A549 (cell line): ENCODE data around the gene DNAH7. TPM values are rescaled to one million over a fixed set of nuclear protein-coding genes. Genes with fewer than 3 reads are reported as not detected.

Source experiments
- ATAC-seq, 2 experiments: fragments of 200-7000 bp in 1 of 2; fragments of >200 bp in 1 of 2; cut with Nextera tagmentation in 1 of 2; cut with Tn5 transposase in 1 of 2; 3 replicates each; pipeline versions ENCODE4 v1.8.0 to v1.9.1; 2018 to 2020; ENCODE audit warnings: mild to moderate bottlenecking in 1 of 2, moderate library complexity in 1 of 2
- CTCF ChIA-PET: fragments of 300-600 bp; sonication (Branson Sonifier 250); formaldehyde crosslinking; extraction: SDS; loops from one replicate; lab custom pipeline; 2021; ENCODE audit warnings: antibody characterized with exemption, inconsistent platforms; lab: Yijun Ruan, JAX
- POLR2A ChIA-PET: fragments of 350-600 bp; formaldehyde crosslinking; extraction: SDS; loops from one replicate; lab custom pipeline; 2021; ENCODE audit warnings: antibody characterized with exemption, inconsistent platforms; lab: Yijun Ruan, JAX
- DNase-seq, 2 experiments: peaks; one replicate each; pipeline versions ENCODE4 v3.0.0 to v3.0.0-alpha.2; 2011 to 2016; ENCODE audit warnings: low read depth in 1 of 2, low spot score in 1 of 2
- FAIRE-seq: peaks from 2 replicates; lab custom pipeline; 2011; peaks lifted over from hg19 to GRCh38; lab: Jason Lieb, UNC
- H3K27ac ChIP-seq, 2 experiments: fragments of >200 bp; sonication (Bioruptor Twin); formaldehyde crosslinking; 3 replicates each; pipeline ENCODE4 v1.5.1; 2016 to 2017
- H3K4me1 ChIP-seq: fragments of >200 bp; sonication (Bioruptor Twin); formaldehyde crosslinking; 3 replicates; pipeline ENCODE4 v1.6.1; 2016
- H3K4me2 ChIP-seq: fragments of >200 bp; sonication (Bioruptor Twin); formaldehyde crosslinking; 3 replicates; pipeline ENCODE4 v1.6.1; 2016
- H3K4me3 ChIP-seq: fragments of >200 bp; sonication (Bioruptor Twin); formaldehyde crosslinking; 3 replicates; pipeline ENCODE4 v1.5.1; 2016
- H3K9me3 ChIP-seq: fragments of >200 bp; sonication (Bioruptor Twin); formaldehyde crosslinking; 3 replicates; pipeline ENCODE4 v1.6.1; 2016
- CBX8 ChIP-seq: fragments of 200-600 bp; sonication (generic); IDR thresholded peaks from 2 replicates; pipeline ENCODE4 v1.6.1; 2016
- CHD2 ChIP-seq: fragments of 150-350 bp; IDR thresholded peaks from 2 replicates; pipeline ENCODE4 v1.6.1; 2014; ENCODE audit warnings: low read length; ENCODE audit not compliant: partially characterized antibody
- CHD4 ChIP-seq: fragments of 200-600 bp; sonication (generic); IDR thresholded peaks from 2 replicates; pipeline ENCODE4 v1.6.1; 2016; ENCODE audit warnings: antibody characterized with exemption, mild to moderate bottlenecking, borderline replicate concordance
- EHF ChIP-seq: fragments of 250-450 bp; sonication (Bioruptor Pico); IDR thresholded peaks from 2 replicates; pipeline ENCODE4 v1.5.0; 2020; ENCODE audit warnings: mild to moderate bottlenecking
- EHMT2 ChIP-seq: fragments of 200-600 bp; sonication (generic); IDR thresholded peaks from 2 replicates; pipeline ENCODE4 v1.6.1; 2016; ENCODE audit warnings: antibody characterized with exemption, low read depth, mild to moderate bottlenecking, moderate library complexity
- ESRRA ChIP-seq: fragments of 150-350 bp; IDR thresholded peaks from 2 replicates; pipeline ENCODE4 v1.6.1; 2014; ENCODE audit warnings: mild to moderate bottlenecking, low read length, borderline replicate concordance
- FOSL2 ChIP-seq, 2 experiments: fragments of 450-650 bp in 1 of 2; fragments of >200 bp in 1 of 2; sonication (Bioruptor Twin) in 1 of 2; formaldehyde crosslinking; IDR thresholded peaks; 2 replicates each; pipeline versions ENCODE4 v1.5.0 to v1.6.1; 2016 to 2020; ENCODE audit warnings: mild to moderate bottlenecking in 1 of 2, moderate library complexity in 1 of 2
- GATA3 ChIP-seq: IDR thresholded peaks from 2 replicates; pipeline ENCODE4 v1.6.1; 2012; ENCODE audit warnings: borderline replicate concordance
- HEYL ChIP-seq: fragments of 250-450 bp; sonication (Bioruptor Pico); IDR thresholded peaks from 2 replicates; pipeline ENCODE4 v1.8.0; 2021; ENCODE audit warnings: mild to moderate bottlenecking, moderate library complexity
- HOXA7 ChIP-seq: fragments of 250-450 bp; sonication (Bioruptor Pico); IDR thresholded peaks from 2 replicates; pipeline ENCODE4 v1.5.0; 2020; ENCODE audit warnings: mild to moderate bottlenecking, moderate library complexity
- HOXB5 ChIP-seq: fragments of 250-450 bp; sonication (Bioruptor Pico); IDR thresholded peaks from 2 replicates; pipeline ENCODE4 v1.5.0; 2020; ENCODE audit warnings: mild to moderate bottlenecking, moderate library complexity
- JUN ChIP-seq, 2 experiments: fragments of >200 bp; sonication (Bioruptor Twin); formaldehyde crosslinking; IDR thresholded peaks; 2 replicates in 1 of 2; 3 replicates in 1 of 2; pipeline ENCODE4 v1.6.1; 2016 to 2017
- KDM5A ChIP-seq: fragments of 200-600 bp; sonication (generic); IDR thresholded peaks from 2 replicates; pipeline ENCODE4 v1.6.1; 2016; ENCODE audit warnings: antibody characterized with exemption, mild to moderate bottlenecking
- MYC ChIP-seq: IDR thresholded peaks from 2 replicates; pipeline ENCODE4 v1.6.1; 2012; ENCODE audit warnings: mild to moderate bottlenecking, inconsistent platforms, low read length, improper control_type of control experiment, borderline replicate concordance
- NPAS2 ChIP-seq: fragments of 250-450 bp; sonication (Bioruptor Pico); IDR thresholded peaks from 2 replicates; pipeline ENCODE4 v1.8.0; 2022; ENCODE audit warnings: mild to moderate bottlenecking, moderate library complexity, borderline replicate concordance
- NR3C1 ChIP-seq: fragments of >200 bp; sonication (Bioruptor Twin); formaldehyde crosslinking; IDR thresholded peaks from 3 replicates; pipeline ENCODE4 v1.6.1; 2017
- POLR2A ChIP-seq: IDR thresholded peaks from 2 replicates; pipeline ENCODE4 v1.6.1; 2012; ENCODE audit warnings: mild to moderate bottlenecking, low read length
- RARB ChIP-seq: fragments of 250-450 bp; sonication (Bioruptor Pico); IDR thresholded peaks from 2 replicates; pipeline ENCODE4 v1.8.0; 2021; ENCODE audit warnings: mild to moderate bottlenecking, moderate library complexity
- RCOR1 ChIP-seq: fragments of 150-350 bp; IDR thresholded peaks from 2 replicates; pipeline ENCODE4 v1.6.1; 2014; ENCODE audit warnings: antibody characterized with exemption, low read length, low read depth
- REST ChIP-seq: fragments of 200-600 bp; sonication (generic); IDR thresholded peaks from 2 replicates; pipeline ENCODE4 v1.6.1; 2016; ENCODE audit warnings: antibody characterized with exemption, mild to moderate bottlenecking, moderate library complexity
- SMC3 ChIP-seq: fragments of >200 bp; sonication (Bioruptor Twin); formaldehyde crosslinking; IDR thresholded peaks from 3 replicates; pipeline ENCODE4 v1.6.1; 2018; ENCODE audit warnings: inconsistent platforms
- SREBF2 ChIP-seq: fragments of 450-650 bp; IDR thresholded peaks from 2 replicates; pipeline ENCODE4 v1.6.1; 2014; ENCODE audit warnings: mild to moderate bottlenecking, moderate library complexity
- TFCP2L1 ChIP-seq: fragments of 250-450 bp; sonication (Bioruptor Pico); IDR thresholded peaks from 2 replicates; pipeline ENCODE4 v1.5.0; 2021; ENCODE audit warnings: mild to moderate bottlenecking
- ZC3H11A ChIP-seq: fragments of 450-650 bp; IDR thresholded peaks from 2 replicates; pipeline ENCODE4 v1.6.1; 2014; ENCODE audit warnings: antibody characterized with exemption, mild to moderate bottlenecking
- ZNF302 ChIP-seq: fragments of 250-450 bp; sonication (Bioruptor Pico); IDR thresholded peaks from 2 replicates; pipeline ENCODE4 v1.9.0; 2021; ENCODE audit warnings: inconsistent platforms, mild to moderate bottlenecking, moderate library complexity
- ZSCAN20 ChIP-seq: fragments of 250-450 bp; sonication (Bioruptor Pico); IDR thresholded peaks from 2 replicates; pipeline ENCODE4 v1.8.0; 2022; ENCODE audit warnings: mild to moderate bottlenecking, moderate library complexity
- WGBS: methylation state at CpG from one replicate; pipeline ENCODE4 v1.1.6; 2017; ENCODE audit errors: missing lambda C conversion rate; 5-methylcytosine and 5-hydroxymethylcytosine counted together
- polyA plus RNA-seq, 4 experiments: library from polyadenylated mRNA; depleted of rRNA in 3 of 4; stranded (reverse); fragments of >200 nt; fragmentation: RNase III in 1 of 4; extraction: RNeasy Plus Mini Kit Qiagen cat#74134 plus additional on column Dnase treatment in 1 of 4; gene quantifications; 2 replicates in 3 of 4; 3 replicates in 1 of 4; pipeline ENCODE4 v1.2.3, GENCODE V29; 2011 to 2017
- TF ChIP-seq, protein P1 (sequence below): fragments of >200 bp; sonication (Bioruptor Twin); formaldehyde crosslinking; IDR thresholded peaks from 3 replicates; pipeline ENCODE4 v1.5.1; 2016
- TF ChIP-seq, protein P2 (sequence below): IDR thresholded peaks from 2 replicates; pipeline ENCODE4 v1.6.1; 2012

The DNAH7 gene
- polyA plus RNA-seq, 2 of the 4 experiments (the other 2 are of a cell fraction) = 0.43 to 1.5 TPM

- Histone ChIP-seq H3K4me2 (no peak overlapping the region), H3K4me1 (no peaks in the 10 kb centered on the region), H3K9me3 (no peaks in the 10 kb centered on the region), H3K27ac (no peak overlapping the region), H3K4me3 (no peak overlapping the region)
- no peak for FAIRE-seq
- CTCF ChIA-PET = no interaction called here
- no peak; a peak in 1 of 6 replicates for ATAC-seq
- POLR2A ChIA-PET = no interaction called here
- 87% methylated on average over 4 of the region's 4 CpGs for WGBS
- DNase-seq = peak in 1 of 2 experiments; percentile 14
- TF ChIP-seq HOXB5 (CRISPR knock-in tag) = no peak
- TF ChIP-seq NPAS2 (CRISPR knock-in tag) = no peak
- TF ChIP-seq EHMT2 = no peak
- no peak for TF ChIP-seq RARB (CRISPR knock-in tag)
- TF ChIP-seq RCOR1 = no peak
- no peak for TF ChIP-seq KDM5A
- TF ChIP-seq HOXA7 (CRISPR knock-in tag) = no peak
- TF ChIP-seq SMC3 = no peak
- no peak for TF ChIP-seq ZC3H11A
- no peak for TF ChIP-seq JUN (IDR thresholded peaks at IDR 0.05)
- TF ChIP-seq SREBF2 = no peak
- no peak for TF ChIP-seq ZNF302 (CRISPR knock-in tag)
- no peak for TF ChIP-seq GATA3
- TF ChIP-seq NR3C1 = no peak
- TF ChIP-seq EHF = no peak
- no peak for TF ChIP-seq CBX8
- TF ChIP-seq MYC = no peak
- TF ChIP-seq POLR2A = no peak
Measured at GRCh38 chr2:195848119-195848899, 220.3 kb downstream of the DNAH7 start.

GRCh38 chr2:195842932-195843331, 225.7 kb downstream of the DNAH7 start:
- peak overlapping the region; percentile 41; the same call in 2 of the 3 replicates for H3K4me2 ChIP-seq
- FAIRE-seq = no peak
- no peaks in the 10 kb centered on the region for H3K9me3 ChIP-seq
- no peak for ATAC-seq
- no peak for TF ChIP-seq HEYL (CRISPR knock-in tag)
- TF ChIP-seq, protein P1, sequence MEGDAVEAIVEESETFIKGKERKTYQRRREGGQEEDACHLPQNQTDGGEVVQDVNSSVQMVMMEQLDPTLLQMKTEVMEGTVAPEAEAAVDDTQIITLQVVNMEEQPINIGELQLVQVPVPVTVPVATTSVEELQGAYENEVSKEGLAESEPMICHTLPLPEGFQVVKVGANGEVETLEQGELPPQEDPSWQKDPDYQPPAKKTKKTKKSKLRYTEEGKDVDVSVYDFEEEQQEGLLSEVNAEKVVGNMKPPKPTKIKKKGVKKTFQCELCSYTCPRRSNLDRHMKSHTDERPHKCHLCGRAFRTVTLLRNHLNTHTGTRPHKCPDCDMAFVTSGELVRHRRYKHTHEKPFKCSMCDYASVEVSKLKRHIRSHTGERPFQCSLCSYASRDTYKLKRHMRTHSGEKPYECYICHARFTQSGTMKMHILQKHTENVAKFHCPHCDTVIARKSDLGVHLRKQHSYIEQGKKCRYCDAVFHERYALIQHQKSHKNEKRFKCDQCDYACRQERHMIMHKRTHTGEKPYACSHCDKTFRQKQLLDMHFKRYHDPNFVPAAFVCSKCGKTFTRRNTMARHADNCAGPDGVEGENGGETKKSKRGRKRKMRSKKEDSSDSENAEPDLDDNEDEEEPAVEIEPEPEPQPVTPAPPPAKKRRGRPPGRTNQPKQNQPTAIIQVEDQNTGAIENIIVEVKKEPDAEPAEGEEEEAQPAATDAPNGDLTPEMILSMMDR = no peak
- TF ChIP-seq CHD2 = no peak
- TF ChIP-seq SREBF2 = no peak
- TF ChIP-seq ZC3H11A = no peak
- no peak for TF ChIP-seq ESRRA
- no peak for TF ChIP-seq ZSCAN20 (CRISPR knock-in tag)
- no peak for TF ChIP-seq CHD4
- no peaks in the 10 kb centered on the region for H3K4me1 ChIP-seq
- no peak for DNase-seq
- H3K27ac ChIP-seq = no peak overlapping the region
- CTCF ChIA-PET = interaction anchor here (1.5 kb wide), 1 partner anchor 16 kb away, joined by 3 read pairs; no protein-coding TSS in a partner anchor
- POLR2A ChIA-PET = no interaction called here
- 50% methylated on average over 3 of the region's 3 CpGs for WGBS
- no peak overlapping the region for H3K4me3 ChIP-seq

DNA sequence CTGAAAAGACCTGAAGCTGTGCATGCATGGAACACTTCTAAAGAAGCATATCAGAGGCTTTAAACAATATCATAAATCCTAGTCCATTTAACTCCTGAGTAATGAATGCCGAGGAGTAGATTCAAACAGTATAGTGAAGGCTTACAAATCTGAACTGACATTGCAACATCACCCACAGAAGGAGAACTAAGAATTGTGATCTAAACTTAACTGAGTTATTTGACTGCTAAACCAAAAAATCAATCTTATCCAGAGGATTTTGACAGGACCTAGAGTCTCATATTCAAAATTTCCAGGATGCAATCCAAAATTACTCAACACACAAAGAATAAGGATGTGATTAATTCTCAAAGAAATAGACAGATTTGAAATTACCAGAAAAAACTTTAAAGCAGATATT, 230.6 kb downstream of the DNAH7 start:
- DNase-seq (no peak), ATAC-seq (no peak), FAIRE-seq (no peak)
- TF ChIP-seq ZNF302 (CRISPR knock-in tag) (no peak), TFCP2L1 (CRISPR knock-in tag) (no peak), REST (no peak), FOSL2 (IDR thresholded peaks at IDR 0.05) (no peak), FOSL2 (CRISPR knock-in tag; IDR thresholded peaks at IDR 0.05) (no peak)
- TF ChIP-seq, protein P2, sequence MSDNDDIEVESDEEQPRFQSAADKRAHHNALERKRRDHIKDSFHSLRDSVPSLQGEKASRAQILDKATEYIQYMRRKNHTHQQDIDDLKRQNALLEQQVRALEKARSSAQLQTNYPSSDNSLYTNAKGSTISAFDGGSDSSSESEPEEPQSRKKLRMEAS = no peak
- Histone ChIP-seq H3K27ac (no peak overlapping the region), H3K4me3 (no peak overlapping the region), H3K4me1 (no peaks in the 10 kb centered on the region), H3K9me3 (no peaks in the 10 kb centered on the region), H3K4me2 (no peak overlapping the region)
- CTCF ChIA-PET = no interaction called here
- 75% methylated on average over 1 of the region's 1 CpG for WGBS
- POLR2A ChIA-PET = no interaction called here
